Frontal cortex (tissue), 4 donors: ENCODE results near the gene LAMC1. TPM values are rescaled to one million over a fixed set of nuclear protein-coding genes. Genes with fewer than 3 reads are reported as not detected.
"Not testable (repeated sequence)": the region's sequence is repeated elsewhere in the genome, so short reads cannot be mapped to it uniquely, and the experiment has no call there.

Source experiments
- DNase-seq, 2 donors: peaks; one replicate each; pipeline ENCODE4 v3.0.0; 2012; ENCODE audit warnings: low spot score in 2 of 2
- FAIRE-seq: peaks from 2 replicates; lab custom pipeline; 2012; peaks lifted over from hg19 to GRCh38; lab: Jason Lieb, UNC
- total RNA-seq: library from RNA; depleted of rRNA; stranded (reverse); fragments of >200 nt; gene quantifications from one replicate; pipeline ENCODE4 v1.2.3, GENCODE V29; 2014
- donor health status: control.
- donor health status: control.
- donor health status: control.

LAMC1 gene
- total RNA-seq, 1 donor from 2014 or later, result 29.3 TPM

DNA sequence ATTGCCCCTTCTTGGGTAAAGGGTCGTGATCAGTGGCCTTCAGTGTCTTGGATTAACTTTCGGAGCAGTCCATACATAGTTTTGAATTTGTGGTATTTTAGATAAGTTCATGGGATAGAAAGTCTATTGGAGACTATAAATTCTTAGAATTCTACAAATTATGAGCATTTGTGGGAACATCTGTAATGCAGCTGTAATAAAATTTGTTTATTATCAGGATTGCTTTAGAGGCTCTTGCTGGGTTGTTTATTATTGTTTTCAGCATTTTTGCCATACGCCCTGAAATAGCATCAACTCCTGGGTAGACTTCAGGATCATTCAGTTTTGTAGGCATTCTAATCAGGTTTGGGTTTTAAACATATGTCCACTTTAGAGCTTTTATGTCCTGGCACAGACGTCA lies 16.1 kb downstream of the LAMC1 start:
- DNase-seq (no peak), FAIRE-seq (no peak)

DNA sequence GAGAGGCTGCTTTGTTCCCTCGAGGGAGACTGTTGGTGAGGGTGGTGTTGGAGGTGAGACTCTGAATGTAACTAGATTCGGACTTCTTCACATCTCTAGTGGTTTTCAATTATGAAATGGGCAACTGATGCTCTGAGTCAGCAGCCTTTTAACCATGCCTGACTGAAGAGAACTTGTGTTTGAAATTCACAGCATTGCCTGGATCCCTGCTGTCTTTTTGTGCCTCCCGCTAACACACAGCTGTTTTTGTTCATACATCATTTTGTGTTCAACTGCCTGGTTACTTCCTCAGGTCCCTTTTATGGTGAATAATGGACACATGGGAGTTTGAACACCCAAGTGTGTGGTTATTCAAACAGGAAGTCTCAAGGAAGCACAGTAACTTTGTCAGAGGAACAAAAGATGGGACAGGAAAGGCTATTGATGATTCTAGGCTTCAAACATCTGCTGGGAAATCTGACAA lies 16.8 kb downstream of the LAMC1 start:
- FAIRE-seq (no peak), DNase-seq (no peak)

DNA sequence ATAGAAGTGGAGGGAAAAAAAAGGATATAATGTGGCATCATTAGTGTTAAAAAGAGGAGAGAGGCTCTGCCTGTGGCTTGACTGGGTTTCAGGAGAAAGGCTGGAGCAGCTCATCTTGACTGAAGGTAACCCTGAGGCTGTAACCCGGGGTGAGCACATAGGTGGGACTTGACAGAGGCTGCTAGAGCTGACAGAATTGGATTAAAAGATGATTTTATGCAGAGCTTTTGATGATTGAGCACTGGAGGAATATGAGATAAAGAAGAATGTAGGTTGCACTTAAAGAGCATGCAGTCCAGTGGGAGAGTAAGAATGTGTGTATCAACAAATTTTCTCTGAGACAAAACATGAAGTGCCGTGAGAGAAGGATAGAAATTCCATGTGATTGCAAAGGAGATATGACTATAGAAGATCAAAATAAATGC lies 17.3 kb downstream of the LAMC1 start:
- FAIRE-seq (no peak), DNase-seq (no peak)

DNA sequence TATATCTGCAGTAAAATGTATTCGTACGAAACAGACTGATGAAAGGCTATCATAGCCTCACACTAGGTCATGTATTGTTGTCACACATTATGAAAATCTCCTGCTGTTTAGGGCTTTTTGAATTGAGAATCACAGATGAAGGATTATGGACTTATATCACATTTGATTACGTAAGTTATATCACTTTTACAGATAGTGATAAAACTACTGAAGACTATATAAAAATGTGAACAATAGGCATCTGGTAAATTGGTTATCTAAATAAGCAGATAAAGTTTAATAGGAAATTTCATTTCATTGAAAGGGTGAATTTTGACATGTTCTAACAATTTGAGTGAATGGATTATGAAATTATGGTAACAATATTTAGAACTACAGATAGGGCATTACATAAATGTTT lies 20.0 kb downstream of the LAMC1 start:
- no peak for FAIRE-seq

DNA sequence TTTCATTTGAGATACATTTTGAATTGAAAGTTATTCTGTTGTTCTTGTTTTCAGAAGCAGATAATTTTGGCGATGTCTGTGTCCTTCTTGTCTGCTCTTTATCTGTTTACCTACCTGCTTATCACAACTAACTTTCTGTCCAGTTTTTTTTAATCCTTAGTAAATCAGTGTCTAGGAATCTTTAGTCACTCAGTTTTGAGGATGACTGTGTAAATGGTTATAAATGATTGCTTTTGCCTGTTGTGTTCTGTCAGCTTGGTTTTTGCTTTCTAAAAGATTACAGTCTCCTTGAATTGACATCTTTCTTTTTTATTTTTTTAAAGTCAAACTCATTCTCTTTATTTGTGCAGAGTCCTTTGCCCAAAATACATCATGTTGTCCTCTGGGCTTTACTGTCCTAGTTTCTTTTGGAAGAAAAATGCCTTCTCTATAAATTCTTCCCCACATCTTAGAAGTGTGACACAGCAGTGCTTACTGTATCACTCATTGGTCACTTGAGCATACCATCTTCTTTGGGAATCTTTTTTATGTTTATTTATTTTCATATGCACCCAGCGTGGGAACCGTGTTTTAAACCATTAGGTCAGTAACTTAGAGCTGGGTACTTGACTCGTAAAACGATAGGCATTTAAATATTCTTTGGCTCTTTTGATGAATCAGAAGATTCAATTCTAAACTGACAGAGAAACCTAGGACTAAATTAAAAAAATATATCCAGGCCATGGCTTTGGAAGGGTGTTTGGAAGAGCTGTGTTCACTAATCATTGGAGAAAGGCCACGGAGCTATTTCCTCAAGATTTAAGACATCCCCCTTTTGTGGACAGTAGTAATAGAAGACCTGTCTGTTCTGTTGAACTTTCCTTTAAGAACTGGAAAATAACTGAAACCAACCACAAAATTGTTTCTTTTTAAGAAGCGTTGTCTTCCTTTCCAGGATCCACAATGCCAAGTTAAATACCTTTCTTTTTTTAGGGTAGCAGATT lies 20.9 kb downstream of the LAMC1 start:
- DNase-seq (no peak), FAIRE-seq (no peak)

More for the DNA sequence above, 20.0 kb downstream of the LAMC1 start:
- no peak for DNase-seq

DNA sequence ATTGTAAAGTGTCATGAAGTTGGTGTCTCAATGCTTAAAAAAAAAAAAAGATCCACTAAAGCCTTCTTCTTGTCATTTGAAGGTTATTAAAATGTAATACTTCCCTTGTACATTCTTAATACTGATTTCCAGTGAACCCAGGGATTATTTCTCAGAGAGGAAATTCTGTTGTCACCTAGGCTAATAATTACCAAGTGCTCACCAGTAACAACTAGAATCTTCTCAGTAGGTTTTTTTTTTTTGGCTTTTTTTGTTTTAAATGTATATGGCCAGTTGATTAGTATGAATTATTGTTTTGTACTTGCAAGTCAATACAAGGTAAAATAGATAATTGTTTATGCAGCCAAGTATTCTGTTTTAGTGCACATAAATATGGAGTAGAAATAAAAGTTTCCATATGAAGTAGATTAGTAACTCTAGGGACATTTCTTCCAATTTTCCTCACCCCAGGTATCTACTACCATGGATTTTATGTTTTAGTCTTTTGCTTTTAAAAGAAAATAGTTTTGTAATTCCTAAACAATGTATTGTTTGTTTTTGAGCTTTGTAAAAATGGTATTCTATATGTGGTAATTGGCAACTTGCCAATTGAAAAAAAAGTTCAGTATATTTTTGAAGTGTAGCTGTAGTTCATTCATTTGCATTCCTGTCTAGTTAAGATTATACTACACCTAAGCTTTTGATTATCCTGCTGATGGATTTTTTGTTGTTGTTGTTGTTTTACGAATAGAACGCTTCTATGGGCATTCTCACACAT lies 21.9 kb downstream of the LAMC1 start:
- FAIRE-seq (no peak), DNase-seq (no peak)

DNA sequence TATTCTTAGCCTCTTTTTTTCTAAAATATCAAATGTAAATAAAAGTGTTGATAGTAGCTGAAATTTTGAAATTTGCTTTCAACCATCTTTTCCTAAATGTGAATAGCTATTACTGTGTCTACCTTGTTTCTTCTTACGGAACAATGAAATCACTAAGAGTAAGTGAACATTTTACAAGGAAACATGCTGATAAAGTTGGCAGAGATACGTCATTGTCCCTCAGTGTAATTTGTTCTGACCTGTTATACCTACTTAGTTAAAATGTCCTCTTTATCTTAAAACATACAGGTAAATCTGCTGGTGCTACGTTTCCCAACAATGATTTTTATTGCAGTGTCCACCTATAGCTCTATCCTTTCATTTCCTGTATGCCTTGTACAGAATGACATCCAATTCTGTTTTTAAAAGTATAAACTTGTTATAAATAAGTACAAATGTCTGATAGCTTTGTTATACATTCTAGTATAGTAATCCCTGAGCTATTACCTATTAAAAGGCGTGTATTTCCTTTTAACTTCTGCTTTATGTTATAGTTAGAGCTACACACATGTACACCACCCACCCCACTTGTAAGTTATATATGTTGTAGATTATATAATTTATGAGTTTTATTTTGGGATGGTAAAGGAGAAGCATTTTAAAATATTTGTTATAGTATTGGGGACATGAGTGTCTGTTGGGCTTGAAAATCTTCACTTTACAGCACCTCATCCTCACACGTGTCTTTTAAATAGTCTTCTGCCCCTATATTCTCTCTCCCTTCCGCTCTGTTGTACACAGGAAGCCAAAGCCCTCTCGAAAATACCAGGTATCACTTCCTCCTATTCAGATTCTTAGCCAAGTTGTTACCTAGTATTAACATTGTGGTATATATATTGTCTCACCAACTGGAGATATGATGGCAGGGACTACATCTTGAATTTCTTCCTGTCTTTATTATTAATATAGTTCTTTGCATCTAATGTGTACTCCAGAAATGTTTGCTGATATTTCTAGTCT lies 25.2 kb downstream of the LAMC1 start:
- DNase-seq, result no peak
- FAIRE-seq, result no peak

DNA sequence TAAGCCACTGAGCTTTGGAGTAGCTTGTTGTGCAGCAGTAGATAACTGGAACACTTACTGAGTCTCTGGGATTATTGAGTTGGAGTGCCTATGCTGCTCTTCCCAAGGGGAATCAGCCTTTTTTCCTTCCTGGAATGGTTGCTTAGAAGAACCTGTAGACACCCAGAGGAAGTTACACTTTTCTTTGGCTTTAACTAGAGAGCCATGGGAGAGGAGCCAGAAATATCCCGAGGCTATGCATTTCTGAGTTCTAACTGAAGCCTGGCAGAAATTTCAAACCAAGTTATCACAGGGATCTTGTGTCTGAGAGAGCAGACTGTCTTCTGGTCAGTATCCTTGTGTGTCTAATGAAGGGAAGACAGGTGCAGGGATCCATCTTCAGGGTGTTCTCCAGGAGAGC lies 28.3 kb downstream of the LAMC1 start:
- FAIRE-seq, result no peak
- no peak for DNase-seq

DNA sequence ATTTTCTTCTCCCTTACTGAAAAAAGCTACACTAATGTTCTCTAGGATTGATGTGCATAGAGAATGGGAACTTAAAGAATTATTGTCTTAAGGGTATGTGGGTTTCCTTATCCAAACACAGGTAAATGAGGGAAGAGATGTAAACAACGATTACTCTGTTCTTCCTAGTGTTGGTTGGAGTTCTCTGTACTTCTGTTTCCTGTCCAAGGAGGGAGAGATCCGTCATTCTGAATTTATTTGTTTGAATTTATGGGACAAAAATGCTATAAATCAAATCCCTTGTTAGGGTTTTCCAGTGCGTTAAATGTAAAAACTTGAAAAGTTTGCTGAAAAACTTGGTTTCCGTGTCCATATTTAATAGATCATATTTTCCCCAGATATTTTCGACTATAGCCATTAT lies 29.6 kb downstream of the LAMC1 start:
- no peak for FAIRE-seq
- DNase-seq, result no peak

DNA sequence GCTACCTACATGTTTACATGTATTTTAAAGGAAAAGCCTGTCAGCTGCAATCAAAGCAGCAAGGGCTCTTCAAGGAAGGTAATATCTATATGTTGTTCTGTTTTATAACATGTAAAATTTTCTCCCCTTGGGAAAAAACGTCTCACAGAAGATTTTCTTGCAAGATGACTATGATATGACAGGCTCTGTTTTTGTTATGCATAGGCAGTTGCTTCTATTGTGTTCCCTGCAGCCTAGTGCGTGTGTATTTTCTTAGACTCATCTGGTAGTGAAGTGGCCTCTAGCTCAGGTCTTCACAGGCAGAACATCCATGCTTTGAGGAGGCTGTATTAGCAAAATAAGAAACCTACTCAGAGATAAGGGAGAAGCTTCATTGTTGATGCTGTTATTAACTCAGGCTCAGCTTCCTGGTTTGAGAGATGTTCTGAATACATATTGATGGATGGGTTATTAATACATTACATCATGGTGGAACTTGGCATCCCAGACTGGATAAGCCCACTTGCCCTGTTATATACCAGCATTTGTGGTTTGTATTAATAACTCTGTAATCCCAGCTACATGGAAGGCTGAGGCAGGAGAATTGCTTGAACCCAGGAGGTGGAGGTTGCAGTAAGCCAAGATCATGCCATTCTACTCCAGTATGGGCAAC lies 35.8 kb downstream of the LAMC1 start:
- DNase-seq (no peak), FAIRE-seq (no peak)

DNA sequence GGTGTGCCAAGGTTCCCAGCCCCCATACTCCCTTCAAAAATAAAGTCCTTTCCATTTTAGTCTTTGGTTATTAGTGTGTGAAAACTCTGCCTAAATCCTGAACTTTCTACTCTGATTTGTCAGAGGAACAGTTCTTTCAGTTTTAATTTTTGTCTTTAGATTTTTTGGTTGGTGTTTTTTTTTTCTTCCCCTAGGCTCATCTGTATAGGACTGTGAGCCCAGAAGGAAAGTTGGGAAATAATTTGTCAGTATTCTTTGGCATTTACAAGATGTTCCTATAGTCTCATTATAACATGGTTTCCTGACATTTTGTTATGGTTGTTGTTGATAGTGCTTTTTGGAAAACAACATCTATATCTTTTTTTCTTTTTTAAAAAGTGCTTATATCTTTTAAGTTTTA lies 38.0 kb downstream of the LAMC1 start:
- no peak for FAIRE-seq
- no peak for DNase-seq

DNA sequence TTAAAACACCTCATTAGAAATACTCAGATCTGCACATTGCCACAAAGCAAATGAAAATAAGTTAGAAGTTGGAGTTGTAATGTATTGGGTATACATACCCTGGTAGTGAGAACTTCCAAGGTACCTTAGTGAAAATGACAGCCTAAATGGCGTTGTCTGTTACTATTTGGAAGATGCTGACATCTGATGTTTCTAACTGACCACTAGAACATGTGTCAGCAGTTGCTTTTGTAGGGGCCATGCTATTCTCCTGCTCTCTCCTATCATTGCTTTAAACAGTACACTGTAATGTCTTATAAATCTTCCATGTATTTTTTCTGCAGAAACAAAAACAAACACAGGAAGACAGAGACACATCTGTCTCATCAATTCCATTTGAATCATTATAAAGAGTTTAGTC lies 40.1 kb downstream of the LAMC1 start:
- DNase-seq (no peak), FAIRE-seq (no peak)

DNA sequence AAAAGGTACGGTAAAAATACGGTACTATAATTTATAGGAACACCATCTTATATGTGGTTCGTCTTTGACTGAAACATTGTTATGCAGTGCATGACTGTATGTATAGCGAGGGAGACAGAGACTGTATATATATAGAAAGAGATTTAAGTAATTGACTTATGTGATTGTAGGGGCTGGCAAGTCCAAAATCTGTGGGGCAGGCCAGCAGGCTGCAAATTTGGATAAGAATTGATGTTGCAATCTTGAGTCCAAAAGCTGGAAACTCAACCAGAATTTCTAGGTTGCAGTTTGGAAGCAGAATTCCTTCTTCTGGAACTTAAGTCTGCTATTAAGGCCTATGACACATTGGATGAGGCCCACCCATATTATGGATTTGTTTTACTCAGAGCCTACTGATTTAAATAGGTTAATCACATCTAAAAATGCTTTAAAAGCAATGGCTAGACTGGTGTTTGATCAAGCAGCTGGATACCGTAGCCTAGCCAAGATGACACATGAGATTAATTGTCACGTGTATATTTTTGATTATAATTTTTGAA lies 42.0 kb downstream of the LAMC1 start:
- no peak for DNase-seq
- FAIRE-seq, result no peak

DNA sequence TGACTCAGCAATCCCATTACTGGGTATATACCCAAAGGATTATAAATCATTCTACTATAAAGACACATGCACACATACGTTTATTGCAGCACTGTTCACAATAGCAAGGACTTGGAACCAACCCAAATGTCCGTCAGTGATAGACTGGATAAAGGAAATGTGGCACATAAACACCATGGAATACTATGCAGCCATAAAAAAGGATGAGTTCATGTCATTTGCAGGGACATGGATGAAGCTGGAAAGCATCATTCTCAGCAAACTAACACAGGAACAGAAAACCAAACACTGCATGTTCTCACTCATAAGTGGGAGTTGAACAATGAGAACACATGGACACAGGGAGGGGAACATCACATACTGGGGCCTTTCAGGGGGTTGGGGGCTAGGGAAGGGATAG lies 43.2 kb downstream of the LAMC1 start:
- not testable (repeated sequence) for DNase-seq, FAIRE-seq

DNA sequence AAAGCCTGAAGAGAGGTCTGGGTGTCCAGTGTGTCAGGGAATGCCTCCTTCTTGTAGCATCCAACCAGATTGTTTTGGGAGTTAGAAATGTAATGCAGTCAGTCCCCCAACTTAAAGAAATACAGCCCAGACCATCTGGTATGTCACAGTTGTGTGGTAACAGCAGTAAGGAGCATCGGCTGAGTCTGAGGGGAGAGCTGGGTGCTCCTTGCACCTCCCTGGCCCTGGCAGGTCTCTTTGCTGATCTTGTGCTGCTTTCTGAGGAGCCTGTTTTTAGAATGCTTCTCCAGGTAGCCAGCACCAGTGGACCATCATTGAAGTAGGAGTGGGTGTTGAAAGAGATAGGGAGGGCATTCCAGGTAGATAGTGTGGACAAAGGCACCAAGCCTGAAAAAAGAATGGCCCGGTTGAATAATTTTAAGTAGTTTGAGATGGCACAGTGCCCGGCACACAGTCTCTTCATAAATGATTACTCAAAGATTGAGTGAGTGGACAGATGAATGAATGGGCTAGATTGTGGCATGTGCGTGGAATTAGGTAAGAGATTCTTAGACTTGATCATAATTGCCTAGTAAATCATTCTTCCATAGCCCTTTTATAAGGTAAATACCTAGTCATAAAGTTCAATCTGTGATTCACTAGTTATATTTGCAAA lies 46.5 kb downstream of the LAMC1 start:
- DNase-seq (no peak), FAIRE-seq (no peak)

DNA sequence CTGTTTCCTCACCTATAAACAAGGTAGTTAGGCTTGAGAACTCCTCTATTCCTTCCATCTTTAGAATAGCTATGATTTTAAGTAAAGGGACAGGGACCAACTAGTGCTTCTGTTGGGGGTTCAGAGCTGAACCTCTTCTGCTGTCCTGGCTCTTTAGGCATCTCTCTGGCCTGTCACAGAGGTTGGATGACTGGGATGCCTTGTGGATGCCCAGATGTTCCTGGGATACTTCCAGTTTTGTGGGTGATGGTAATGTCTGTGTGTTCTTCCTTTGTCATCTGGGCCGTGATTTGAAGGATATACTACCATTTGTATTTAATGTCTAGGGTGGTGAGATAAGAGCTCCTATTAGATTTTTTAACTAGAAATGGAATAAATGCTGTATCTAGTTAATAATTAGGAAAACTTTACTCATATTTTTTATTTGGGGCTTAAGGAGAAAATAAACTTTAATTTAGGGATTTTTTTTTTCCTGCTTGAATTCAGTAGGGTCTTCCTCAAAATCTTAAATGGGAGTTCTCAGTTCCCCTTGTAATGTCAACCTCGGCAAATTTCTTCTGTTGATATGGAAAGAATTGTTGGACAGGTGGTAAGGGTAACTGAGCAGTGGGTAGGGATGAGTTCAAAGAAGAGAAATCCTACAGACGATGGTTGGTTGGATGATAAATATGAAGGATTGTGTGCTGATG lies 47.2 kb downstream of the LAMC1 start:
- DNase-seq (no peak), FAIRE-seq (no peak)

DNA sequence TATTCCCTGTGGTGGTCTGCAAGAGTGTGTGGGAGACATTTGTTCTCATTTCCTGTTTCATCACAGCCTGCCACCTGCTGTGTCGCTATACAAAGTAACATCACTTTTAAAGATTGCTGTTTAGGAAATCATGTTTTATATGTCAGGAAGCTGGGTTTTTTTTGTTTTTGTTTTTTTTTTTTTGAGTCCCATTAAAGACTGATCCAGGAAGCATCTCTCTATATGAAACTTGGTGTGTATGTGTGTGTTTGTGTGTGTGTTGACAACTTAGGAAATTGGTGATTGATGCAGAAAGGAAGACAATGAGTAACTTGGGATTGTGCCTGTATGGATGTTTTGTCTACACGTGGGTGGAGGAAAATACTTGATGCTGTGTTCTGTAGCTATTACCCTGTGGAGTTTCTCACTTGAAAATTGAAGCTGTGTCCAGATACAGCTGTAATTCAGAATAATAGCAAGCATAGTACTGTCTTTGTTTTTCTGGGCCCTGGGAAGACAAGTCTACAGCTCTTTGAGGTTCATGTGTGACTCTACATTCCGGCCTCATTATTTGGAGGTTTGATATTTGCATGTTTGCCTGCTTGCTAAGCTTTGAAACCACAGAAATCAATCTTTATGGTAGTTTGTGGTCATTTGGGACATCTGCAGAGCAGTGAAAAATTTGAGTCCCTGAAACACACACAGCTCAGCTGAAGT lies 47.9 kb downstream of the LAMC1 start:
- FAIRE-seq (no peak), DNase-seq (no peak)
